OCI-LY7 (cell line): ENCODE results near the gene DYNC2H1.

Experiments
- EZH2phosphoT487 ChIP-seq: fragments of 200-600 bp; sonication (generic); IDR thresholded peaks from 2 replicates; pipeline ENCODE4 v1.6.1; 2018; ENCODE audit warnings: low read depth, borderline replicate concordance, mild to moderate bottlenecking, mixed run types, antibody characterized with exemption, low read length, moderate library complexity, mixed read lengths
- TF ChIP-seq, protein P1 (sequence below): fragments of 200-600 bp; sonication (generic); conservative IDR thresholded peaks from 2 replicates; pipeline ENCODE4 v1.5.1; 2014; ENCODE audit warnings: mild to moderate bottlenecking, antibody characterized with exemption, low read length, moderate library complexity, mixed read lengths

DNA sequence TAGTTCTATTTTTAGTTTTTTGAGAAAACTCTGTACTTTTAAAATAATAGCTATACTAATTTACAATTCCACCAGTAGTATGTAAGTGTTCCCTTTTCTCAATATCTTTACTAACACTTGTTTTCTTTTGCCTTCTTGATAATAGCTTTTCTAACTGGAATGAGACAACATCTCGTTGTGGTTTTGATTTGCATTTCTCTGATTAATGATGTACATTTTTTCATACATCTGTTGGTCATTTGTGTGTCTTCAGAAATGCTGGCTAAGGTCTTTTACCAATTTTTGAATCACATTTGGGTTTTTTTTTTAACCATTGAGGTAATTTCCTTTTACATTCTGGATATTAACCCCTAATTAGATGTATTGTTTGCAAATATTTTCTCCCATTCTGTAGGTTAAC, 258.9 kb downstream of the DYNC2H1 start:
- TF ChIP-seq, protein P1, sequence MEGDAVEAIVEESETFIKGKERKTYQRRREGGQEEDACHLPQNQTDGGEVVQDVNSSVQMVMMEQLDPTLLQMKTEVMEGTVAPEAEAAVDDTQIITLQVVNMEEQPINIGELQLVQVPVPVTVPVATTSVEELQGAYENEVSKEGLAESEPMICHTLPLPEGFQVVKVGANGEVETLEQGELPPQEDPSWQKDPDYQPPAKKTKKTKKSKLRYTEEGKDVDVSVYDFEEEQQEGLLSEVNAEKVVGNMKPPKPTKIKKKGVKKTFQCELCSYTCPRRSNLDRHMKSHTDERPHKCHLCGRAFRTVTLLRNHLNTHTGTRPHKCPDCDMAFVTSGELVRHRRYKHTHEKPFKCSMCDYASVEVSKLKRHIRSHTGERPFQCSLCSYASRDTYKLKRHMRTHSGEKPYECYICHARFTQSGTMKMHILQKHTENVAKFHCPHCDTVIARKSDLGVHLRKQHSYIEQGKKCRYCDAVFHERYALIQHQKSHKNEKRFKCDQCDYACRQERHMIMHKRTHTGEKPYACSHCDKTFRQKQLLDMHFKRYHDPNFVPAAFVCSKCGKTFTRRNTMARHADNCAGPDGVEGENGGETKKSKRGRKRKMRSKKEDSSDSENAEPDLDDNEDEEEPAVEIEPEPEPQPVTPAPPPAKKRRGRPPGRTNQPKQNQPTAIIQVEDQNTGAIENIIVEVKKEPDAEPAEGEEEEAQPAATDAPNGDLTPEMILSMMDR = no peak
- TF ChIP-seq EZH2phosphoT487 = no peak
